HG03457 (cell line): ENCODE data around the gene PCDHA8.
"Not testable (repeated sequence)": the region's sequence is repeated elsewhere in the genome, so short reads cannot be mapped to it uniquely, and the experiment has no call there.

ENCODE experiments used
- ATAC-seq: cut with Tn5 transposase; IDR thresholded peaks from one replicate; pipeline ENCODE4 v1.9.1; 2021; ENCODE audit warnings: moderate number of reproducible peaks; ENCODE audit not compliant: unreplicated experiment

PCDHA8 gene, protein sequence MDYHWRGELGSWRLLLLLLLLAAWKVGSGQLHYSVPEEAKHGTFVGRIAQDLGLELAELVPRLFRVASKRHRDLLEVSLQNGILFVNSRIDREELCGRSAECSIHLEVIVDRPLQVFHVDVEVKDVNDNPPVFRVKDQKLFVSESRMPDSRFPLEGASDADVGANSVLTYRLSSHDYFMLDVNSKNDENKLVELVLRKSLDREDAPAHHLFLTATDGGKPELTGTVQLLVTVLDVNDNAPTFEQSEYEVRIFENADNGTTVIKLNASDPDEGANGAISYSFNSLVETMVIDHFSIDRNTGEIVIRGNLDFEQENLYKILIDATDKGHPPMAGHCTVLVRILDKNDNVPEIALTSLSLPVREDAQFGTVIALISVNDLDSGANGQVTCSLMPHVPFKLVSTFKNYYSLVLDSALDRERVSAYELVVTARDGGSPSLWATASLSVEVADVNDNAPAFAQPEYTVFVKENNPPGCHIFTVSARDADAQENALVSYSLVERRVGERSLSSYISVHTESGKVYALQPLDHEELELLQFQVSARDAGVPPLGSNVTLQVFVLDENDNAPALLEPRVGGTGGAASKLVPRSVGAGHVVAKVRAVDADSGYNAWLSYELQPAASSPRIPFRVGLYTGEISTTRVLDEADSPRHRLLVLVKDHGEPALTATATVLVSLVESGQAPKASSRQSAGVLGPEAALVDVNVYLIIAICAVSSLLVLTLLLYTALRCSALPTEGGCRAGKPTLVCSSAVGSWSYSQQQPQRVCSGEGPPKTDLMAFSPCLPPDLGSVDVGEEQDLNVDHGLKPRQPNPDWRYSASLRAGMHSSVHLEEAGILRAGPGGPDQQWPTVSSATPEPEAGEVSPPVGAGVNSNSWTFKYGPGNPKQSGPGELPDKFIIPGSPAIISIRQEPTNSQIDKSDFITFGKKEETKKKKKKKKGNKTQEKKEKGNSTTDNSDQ

GRCh38 chr5:140840978-140841962 lies at the start of gene PCDHA8:
TSS of gene PCDHA8 (plus strand) at chr5:140841187. CDS start at chr5:140841322, 135 bp downstream.
- ATAC-seq: no peak

DNA sequence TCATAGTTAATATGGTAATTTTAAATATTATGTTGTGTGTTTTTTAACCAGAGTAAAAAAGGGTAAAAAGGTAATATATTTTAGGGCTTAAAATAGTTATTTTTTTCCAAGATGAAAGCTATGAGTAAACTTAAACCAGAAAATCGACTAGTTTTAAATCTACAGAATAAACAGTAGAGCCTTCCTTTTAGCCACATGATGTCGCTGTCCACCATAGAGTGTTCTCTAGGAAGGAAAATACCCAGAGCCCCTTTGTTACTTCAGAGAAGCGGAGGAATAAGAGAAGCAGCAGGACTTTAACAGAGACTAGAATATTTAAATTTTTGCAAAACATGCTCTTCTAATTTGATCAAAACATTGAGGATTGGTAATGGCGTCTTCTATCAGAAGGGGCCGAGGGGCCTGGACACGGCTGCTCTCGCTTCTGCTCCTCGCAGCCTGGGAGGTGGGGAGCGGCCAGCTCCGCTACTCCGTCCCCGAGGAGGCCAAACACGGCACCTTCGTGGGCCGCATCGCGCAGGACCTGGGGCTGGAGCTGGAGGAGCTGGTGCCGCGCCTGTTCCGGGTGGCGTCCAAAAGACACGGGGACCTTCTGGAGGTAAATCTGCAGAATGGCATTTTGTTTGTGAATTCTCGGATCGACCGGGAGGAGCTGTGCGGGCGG lies 46.3 kb upstream of the PCDHA8 start, which contains the start of gene PCDHA2:
PCDHA2 (plus strand) TSS at position 258 of the 664 bp plus-strand sequence.
- ATAC-seq: no peak

- no peak for ATAC-seq
Observed at GRCh38 chr5:140795259-140795641, 45.7 kb upstream of the PCDHA8 start.

DNA sequence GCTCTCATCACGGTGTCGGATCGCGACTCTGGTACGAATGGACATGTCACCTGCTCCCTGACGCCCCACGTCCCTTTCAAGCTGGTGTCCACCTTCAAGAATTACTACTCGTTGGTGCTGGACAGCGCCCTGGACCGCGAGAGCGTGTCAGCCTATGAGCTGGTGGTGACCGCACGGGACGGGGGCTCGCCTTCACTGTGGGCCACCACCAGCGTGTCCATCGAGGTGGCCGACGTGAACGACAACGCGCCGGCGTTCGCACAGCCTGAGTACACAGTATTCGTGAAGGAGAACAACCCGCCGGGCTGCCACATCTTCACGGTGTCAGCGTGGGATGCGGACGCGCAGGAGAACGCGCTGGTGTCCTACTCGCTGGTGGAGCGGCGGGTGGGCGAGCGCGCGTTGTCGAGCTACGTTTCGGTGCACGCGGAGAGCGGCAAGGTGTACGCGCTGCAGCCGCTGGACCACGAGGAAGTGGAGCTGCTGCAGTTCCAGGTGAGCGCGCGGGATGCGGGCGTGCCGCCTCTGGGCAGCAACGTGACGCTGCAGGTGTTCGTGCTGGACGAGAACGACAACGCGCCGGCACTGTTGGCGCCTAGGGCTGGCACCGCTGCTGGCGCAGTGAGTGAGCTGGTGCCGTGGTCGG lies 44.8 kb upstream of the PCDHA8 start:
- not testable (repeated sequence) for ATAC-seq

GRCh38 chr5:140796718-140797095 lies 44.3 kb upstream of the PCDHA8 start:
- no peak for ATAC-seq

GRCh38 chr5:140800816-140801493 lies 40.0 kb upstream of the PCDHA8 start, which contains the start of gene PCDHA3:
TSS of gene PCDHA3 (plus strand) at chr5:140801057.
- ATAC-seq: no peak

DNA sequence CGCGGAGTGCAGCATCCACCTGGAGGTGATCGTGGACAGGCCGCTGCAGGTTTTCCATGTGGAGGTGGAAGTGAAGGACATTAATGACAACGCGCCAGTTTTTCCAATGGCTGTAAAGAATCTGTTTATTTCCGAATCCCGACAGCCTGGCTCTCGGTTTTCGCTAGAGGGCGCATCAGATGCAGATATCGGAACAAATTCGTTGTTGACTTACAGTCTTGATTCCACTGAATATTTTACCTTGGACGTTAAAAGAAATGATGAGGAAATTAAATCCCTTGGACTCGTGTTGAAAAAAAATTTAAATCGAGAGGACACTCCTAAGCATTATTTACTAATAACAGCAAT lies 39.5 kb upstream of the PCDHA8 start:
- no peak for ATAC-seq

DNA sequence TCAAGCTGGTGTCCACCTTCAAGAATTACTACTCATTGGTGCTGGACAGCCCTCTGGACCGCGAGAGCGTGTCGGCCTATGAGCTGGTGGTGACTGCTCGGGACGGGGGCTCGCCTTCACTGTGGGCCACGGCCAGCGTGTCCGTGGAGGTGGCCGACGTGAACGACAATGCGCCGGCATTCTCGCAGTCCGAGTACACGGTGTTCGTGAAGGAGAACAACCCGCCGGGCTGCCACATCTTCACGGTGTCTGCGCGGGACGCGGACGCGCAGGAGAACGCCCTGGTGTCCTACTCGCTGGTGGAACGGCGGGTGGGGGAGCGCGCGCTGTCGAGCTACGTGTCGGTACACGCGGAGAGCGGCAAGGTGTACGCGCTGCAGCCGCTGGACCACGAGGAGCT lies 38.6 kb upstream of the PCDHA8 start:
- ATAC-seq: not testable (repeated sequence)

DNA sequence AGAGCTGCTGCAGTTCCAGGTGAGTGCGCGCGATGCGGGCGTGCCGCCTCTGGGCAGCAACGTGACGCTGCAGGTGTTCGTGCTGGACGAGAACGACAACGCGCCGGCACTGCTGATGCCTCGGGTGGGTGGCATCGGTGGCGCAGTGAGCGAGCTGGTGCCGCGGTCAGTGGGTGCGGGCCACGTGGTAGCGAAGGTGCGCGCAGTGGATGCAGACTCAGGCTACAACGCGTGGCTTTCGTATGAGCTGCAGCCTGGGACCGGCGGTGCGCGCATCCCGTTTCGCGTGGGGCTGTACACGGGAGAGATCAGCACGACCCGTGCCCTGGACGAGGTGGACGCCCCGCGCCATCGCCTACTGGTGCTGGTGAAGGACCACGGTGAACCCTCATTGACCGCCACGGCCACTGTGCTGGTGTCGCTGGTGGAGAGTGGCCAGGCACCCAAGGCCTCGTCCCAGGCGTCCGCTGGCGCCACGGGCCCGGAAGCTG lies 38.2 kb upstream of the PCDHA8 start:
- ATAC-seq: no peak

- ATAC-seq: no peak
Observed at GRCh38 chr5:140806834-140807775, 33.9 kb upstream of the PCDHA8 start, which contains the start of gene PCDHA4. TSS of gene PCDHA4 (plus strand) at chr5:140807068.

DNA sequence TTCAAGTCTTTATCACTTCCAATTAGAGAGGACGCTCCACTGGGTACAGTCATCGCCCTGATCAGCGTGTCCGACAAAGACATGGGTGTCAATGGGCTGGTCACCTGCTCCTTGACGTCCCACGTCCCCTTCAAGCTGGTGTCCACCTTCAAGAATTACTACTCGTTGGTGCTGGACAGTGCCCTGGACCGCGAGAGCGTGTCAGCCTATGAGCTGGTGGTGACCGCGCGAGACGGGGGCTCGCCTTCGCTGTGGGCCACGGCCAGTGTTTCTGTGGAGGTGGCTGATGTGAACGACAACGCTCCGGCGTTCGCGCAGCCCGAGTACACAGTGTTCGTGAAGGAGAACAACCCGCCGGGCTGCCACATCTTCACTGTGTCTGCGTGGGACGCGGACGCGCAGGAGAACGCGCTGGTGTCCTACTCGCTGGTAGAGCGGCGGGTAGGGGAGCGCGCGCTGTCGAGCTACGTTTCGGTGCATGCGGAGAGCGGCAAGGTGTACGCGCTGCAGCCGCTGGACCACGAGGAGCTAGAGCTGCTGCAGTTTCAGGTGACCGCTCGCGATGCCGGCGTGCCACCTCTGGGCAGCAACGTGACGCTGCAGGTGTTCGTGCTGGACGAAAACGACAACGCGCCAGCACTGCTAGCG lies 32.6 kb upstream of the PCDHA8 start:
- ATAC-seq: not testable (repeated sequence)

GRCh38 chr5:140808889-140809291 lies 32.1 kb upstream of the PCDHA8 start:
- ATAC-seq: no peak

DNA sequence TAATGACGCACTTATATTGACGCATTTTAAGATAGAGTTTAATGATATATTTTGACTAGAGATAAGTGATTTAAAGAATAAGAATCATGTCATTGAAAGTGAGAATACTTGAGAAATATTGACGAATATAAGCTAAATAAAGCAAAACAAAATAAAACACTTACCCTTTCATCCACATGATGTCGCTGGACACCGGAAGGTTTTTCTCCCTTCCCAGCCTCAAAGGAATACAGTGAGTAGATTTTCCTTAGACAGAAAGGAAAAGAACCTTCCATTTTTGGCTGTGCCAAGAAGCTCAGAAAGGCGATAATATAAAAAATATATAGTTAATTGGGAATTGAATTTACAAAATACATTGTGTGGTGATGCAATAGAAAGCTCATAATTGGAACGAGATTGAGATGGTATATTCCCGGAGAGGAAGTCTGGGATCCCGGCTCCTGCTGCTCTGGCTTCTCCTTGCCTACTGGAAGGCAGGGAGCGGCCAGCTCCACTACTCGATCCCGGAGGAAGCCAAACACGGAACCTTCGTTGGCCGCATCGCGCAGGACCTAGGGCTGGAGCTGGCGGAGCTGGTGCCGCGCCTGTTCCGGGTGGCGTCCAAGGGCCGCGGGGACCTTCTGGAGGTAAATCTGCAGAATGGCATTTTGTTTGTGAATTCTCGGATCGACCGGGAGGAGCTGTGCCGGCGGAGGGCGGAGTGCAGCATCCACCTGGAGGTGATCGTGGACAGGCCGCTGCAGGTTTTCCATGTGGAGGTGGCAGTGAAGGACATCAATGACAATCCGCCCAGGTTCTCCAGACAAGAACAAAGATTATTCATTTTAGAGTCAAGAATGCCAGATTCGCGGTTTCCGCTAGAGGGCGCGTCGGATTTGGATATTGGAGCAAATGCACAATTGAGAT lies 19.4 kb upstream of the PCDHA8 start, which contains the start of gene PCDHA5:
PCDHA5 (plus strand) TSS at position 239 of the 906 bp plus-strand sequence.
- ATAC-seq: no peak

GRCh38 chr5:140822281-140822629 lies 18.7 kb upstream of the PCDHA8 start:
- no peak for ATAC-seq

DNA sequence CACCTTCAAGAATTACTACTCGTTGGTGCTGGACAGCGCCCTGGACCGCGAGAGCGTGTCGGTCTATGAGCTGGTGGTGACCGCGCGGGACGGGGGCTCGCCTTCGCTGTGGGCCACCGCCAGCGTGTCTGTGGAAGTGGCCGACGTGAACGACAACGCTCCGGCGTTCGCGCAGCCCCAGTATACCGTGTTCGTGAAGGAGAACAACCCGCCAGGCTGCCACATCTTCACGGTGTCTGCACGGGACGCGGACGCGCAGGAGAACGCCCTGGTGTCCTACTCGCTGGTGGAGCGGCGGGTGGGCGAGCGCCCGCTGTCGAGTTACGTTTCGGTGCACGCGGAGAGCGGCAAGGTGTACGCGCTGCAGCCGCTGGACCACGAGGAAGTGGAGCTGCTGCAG lies 18.0 kb upstream of the PCDHA8 start:
- not testable (repeated sequence) for ATAC-seq

DNA sequence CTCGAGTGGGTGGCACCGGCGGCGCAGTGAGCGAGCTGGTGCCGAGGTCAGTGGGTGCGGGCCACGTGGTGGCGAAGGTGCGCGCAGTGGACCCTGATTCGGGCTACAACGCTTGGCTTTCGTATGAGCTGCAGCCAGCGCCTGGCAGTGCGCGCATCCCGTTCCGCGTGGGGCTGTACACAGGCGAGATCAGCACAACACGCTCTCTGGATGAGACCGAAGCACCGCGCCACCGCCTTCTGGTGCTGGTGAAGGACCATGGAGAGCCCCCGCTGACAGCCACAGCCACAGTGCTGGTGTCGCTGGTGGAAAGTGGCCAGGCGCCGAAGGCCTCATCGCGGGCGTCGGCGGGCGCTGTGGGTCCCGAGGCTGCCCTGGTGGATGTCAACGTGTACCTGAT lies 17.5 kb upstream of the PCDHA8 start:
- ATAC-seq: no peak
